HAP-1 (cell line): ENCODE results near the gene CDC42SE2.
"Not testable (repeated sequence)": the region's sequence is repeated elsewhere in the genome, so short reads cannot be mapped to it uniquely, and the experiment has no call there.

ENCODE experiments used
- DNase-seq, 2 experiments: peaks; one replicate each; pipeline ENCODE4 v3.0.0-alpha.2; 2016 to 2020; ENCODE audit warnings: low spot score in 2 of 2
- H3K27me3 ChIP-seq: fragments of 250-450 bp; sonication (Bioruptor Pico); 2 replicates; pipeline ENCODE4 v1.5.1; 2020; ENCODE audit warnings: low read depth, mild to moderate bottlenecking, moderate library complexity
- H3K36me3 ChIP-seq: fragments of 250-450 bp; sonication (Bioruptor Pico); replicated peaks from 2 replicates; pipeline ENCODE4 v1.5.1; 2020; ENCODE audit warnings: mild to moderate bottlenecking
- H3K4me1 ChIP-seq: fragments of 250-450 bp; sonication (Bioruptor Pico); 2 replicates; pipeline ENCODE4 v1.5.1; 2020; ENCODE audit warnings: mild to moderate bottlenecking
- H3K4me3 ChIP-seq: fragments of 250-450 bp; sonication (Bioruptor Pico); 2 replicates; pipeline ENCODE4 v1.5.1; 2020; ENCODE audit warnings: mild to moderate bottlenecking, moderate library complexity
- H3K9me3 ChIP-seq: fragments of 250-450 bp; sonication (Bioruptor Pico); 2 replicates; pipeline ENCODE4 v1.5.1; 2020; ENCODE audit warnings: mild to moderate bottlenecking, moderate library complexity
- in situ Hi-C: fragments of 300-500 bp; cut with MboI; formaldehyde crosslinking; loops from 3 replicates; pipeline ENCODE4 v1.14.3; 2020; ENCODE audit warnings: low sequenced_read_pairs, inconsistent platforms, mixed read lengths

Gene CDC42SE2

DNA sequence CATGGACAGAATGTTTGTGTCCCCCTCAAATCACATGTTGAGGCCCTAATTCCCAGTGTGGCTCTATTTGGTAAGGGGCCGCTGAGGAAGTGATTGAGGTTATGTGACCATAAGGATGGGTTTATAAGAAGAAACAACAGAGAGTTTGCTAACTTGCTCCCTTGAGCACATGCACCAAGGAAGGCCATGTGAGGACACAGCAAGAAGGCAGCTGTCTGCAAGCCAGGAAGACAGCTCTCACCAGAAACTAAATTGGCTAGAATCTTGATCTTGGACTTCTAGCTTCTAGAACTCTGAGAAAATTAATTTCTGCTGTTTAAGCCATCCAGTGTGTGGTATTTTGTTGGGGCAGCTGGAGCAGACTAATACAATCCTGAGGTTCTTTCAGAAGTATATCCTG lies 35.2 kb upstream of the CDC42SE2 start:
- H3K4me3 ChIP-seq: no peak overlapping the region
- H3K27me3 ChIP-seq: no peaks in the 10 kb centered on the region
- no peaks in the 10 kb centered on the region for H3K9me3 ChIP-seq
- no peak for DNase-seq
- in situ Hi-C loops: no loop called here
- H3K4me1 ChIP-seq: peaks cover 3% of the 10 kb centered on the region; the same call in 1 of the 2 replicates
- H3K36me3 ChIP-seq: no peaks in the 10 kb centered on the region

DNA sequence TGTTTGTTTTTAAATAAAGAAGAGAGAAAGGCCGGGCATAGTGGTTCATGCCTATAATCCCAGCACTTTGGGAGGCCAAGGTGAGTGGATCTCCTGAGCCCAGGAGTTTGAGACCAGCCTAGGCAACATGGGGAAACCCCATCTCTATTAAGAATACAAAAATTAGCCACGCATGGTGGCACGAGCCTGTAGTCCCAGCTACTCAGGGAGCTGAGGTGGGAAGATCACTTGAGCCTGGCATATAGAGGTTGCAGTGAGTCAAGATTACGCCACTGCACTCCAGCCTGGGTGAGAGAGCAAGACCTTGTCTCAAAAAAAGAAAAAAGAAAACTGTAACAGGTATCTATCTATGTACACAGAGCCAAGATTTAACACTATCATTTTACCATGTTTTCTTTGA lies 34.2 kb upstream of the CDC42SE2 start:
- Histone ChIP-seq H3K4me1 (peaks cover 3% of the 10 kb centered on the region; the same call in 1 of the 2 replicates), H3K4me3 (no peak overlapping the region), H3K36me3 (no peaks in the 10 kb centered on the region), H3K9me3 (no peaks in the 10 kb centered on the region), H3K27me3 (no peaks in the 10 kb centered on the region)
- no peak for DNase-seq
- in situ Hi-C loops: no loop called here

DNA sequence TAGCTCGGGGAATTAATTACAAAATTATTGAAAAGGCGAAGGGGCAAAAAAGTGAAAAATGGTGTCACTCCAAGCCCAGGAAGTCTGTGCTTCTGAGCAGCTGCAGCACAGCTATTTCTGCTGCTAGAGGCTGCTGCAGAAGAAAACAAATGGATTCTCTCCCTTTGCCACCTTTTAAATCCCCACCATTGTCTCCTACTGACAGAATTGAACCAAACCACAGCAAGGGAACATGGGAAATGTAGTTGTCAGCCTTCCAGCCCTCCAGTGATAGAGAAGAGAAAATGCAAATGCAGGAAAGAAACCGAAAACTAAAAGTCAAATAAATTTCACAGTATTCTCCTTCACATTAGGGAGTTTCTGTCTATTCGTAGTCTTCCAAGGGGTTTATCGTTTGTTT lies 33.4 kb upstream of the CDC42SE2 start:
- no peaks in the 10 kb centered on the region for H3K27me3 ChIP-seq
- no peak overlapping the region for H3K4me3 ChIP-seq
- no peaks in the 10 kb centered on the region for H3K9me3 ChIP-seq
- no peaks in the 10 kb centered on the region for H3K36me3 ChIP-seq
- in situ Hi-C loops: no loop called here
- DNase-seq: peak; percentile 43 to 72
- peaks cover 3% of the 10 kb centered on the region; the same call in 1 of the 2 replicates for H3K4me1 ChIP-seq

DNA sequence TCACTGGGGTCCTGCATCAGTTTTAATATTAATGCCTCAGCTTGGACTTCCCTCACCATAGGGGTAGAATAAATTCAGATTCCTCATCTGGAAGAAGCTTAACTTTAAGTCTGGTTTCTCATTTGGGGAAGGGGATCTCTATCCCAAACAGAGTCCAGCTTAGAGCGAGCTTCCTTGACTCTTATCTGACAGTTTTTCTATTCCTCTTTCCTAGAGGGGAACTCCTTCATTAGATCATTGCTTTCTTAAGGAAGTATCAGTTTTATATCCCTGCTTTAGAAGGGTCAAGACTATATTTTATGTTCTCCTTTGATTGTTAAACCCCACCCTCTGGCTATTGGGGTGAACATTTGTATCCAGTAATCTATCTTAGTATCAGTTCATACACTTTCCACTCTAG lies 24.2 kb upstream of the CDC42SE2 start:
- Histone ChIP-seq H3K27me3 (no peaks in the 10 kb centered on the region), H3K4me3 (no peak overlapping the region), H3K9me3 (no peaks in the 10 kb centered on the region), H3K36me3 (no peaks in the 10 kb centered on the region), H3K4me1 (no peaks in the 10 kb centered on the region)
- in situ Hi-C loops: no loop called here
- no peak for DNase-seq

DNA sequence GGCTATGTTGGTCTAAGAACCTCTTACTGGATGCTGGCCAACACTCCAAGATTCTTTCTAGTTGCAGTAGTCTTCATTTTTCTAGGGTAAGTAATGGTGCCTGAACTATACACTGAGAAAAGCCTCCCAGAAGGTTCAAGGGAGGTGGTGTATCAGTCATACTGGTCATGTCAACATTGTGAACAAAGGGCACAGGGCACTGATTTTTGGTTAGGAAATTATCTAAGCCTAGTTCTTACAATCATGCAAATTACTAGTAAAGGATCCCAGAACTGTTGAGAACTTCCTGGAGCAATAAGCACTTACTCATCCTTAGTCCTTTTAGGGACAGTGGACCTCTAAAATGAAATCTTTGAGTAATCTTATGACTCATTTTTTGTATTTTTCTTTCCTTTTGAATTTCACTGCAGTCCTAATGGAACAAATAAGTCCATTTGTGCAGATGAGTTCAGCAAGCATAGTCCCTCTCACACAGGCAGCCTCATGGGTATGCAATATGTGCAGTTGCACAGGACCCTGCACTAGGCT lies 21.1 kb upstream of the CDC42SE2 start:
- Histone ChIP-seq H3K36me3 (no peaks in the 10 kb centered on the region), H3K27me3 (no peaks in the 10 kb centered on the region), H3K4me1 (no peaks in the 10 kb centered on the region), H3K4me3 (no peak overlapping the region), H3K9me3 (no peaks in the 10 kb centered on the region)
- in situ Hi-C loops: no loop called here
- no peak for DNase-seq

DNA sequence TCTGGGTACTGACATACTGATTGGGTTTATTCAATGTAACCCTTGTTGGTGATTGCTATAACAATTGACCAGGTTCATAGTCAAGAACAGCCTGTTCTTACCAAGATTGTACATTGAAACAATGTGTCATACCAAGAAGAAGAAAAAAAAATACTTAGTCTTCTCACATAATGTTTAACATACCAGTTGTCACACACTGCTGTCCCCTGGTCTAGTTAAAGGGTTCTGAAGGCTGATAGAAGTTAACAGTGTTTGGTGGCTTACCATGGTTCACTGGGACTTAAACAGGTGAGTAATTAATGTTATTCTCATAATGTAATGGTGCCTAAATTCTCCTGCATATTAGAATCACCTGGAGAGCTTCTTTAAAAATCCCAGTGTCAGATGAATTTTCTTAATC lies 18.5 kb upstream of the CDC42SE2 start:
- Histone ChIP-seq H3K27me3 (no peaks in the 10 kb centered on the region), H3K36me3 (no peaks in the 10 kb centered on the region), H3K9me3 (no peaks in the 10 kb centered on the region), H3K4me1 (no peaks in the 10 kb centered on the region), H3K4me3 (no peak overlapping the region)
- in situ Hi-C loops: no loop called here
- DNase-seq: no peak

- no peak for DNase-seq
- Histone ChIP-seq H3K9me3 (no peaks in the 10 kb centered on the region), H3K36me3 (no peaks in the 10 kb centered on the region), H3K4me3 (no peak overlapping the region), H3K27me3 (no peaks in the 10 kb centered on the region), H3K4me1 (no peaks in the 10 kb centered on the region)
- in situ Hi-C loops: no loop called here
Measured at GRCh38 chr5:131245948-131246347, 17.9 kb upstream of the CDC42SE2 start.

DNA sequence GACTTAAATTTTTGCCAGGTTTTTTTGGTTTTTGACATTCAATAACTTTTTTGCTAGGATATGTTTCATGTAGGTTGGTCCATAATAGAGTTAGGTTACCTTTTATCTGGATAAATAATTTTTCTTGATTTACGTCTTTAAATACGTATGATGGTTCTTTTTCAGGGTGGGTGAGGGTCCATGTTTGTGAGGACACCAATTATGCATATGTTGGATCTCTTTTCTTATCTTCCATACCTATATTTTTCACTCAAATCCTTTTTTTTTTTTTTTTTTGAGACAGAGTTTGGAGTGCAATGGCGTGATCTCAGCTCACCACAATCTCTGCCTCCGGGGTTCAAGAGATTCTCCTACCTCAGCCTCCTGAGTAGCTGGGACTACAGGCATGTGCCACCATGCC lies 17.3 kb upstream of the CDC42SE2 start:
- Histone ChIP-seq H3K27me3 (no peaks in the 10 kb centered on the region), H3K4me1 (no peaks in the 10 kb centered on the region), H3K9me3 (no peaks in the 10 kb centered on the region), H3K4me3 (no peak overlapping the region), H3K36me3 (no peaks in the 10 kb centered on the region)
- DNase-seq: no peak
- in situ Hi-C loops: no loop called here

DNA sequence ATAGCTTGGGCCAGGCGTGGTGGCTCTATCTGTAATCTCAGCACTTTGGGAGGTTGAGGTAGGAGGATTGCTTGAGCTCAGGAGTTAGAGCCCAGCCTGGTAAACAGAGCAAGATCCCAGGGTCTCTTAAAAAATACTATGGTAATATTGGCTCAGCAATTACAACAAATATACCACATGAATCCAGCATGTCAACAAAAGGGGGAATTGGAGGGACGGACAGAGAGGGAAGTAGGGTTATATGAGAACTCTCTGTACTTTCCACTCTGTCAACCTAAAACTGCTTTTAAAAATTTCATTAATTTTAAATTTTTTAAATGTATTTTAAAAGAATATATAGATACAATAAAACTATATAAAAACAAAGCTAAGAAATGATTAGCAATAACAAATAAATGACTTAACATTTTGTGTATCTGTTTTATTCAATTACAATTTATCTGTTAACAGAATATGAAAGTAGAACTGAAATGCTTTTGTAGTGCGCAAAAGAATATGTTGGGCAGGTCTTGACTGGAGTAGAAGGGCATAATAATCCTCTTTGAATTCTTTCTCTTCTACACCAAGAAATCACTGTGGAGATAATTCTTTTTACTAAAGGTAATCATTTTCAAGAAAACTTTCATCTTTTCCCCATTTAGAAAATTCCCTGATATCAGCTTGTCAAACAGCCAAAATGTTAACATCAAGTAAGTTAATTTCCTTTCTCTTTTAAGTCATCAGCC lies 12.9 kb upstream of the CDC42SE2 start:
- Histone ChIP-seq H3K4me1 (no peaks in the 10 kb centered on the region), H3K4me3 (no peak overlapping the region), H3K9me3 (no peaks in the 10 kb centered on the region), H3K36me3 (no peaks in the 10 kb centered on the region), H3K27me3 (no peaks in the 10 kb centered on the region)
- in situ Hi-C loops: no loop called here
- DNase-seq: no peak

GRCh38 chr5:131252824-131253171 lies 11.1 kb upstream of the CDC42SE2 start:
- no peak for DNase-seq

GRCh38 chr5:131254025-131254424 lies 9.8 kb upstream of the CDC42SE2 start:
- H3K27me3 ChIP-seq, in situ Hi-C loops, DNase-seq, H3K4me3 ChIP-seq, H3K9me3 ChIP-seq, H3K36me3 ChIP-seq: not testable (repeated sequence)
- H3K4me1 ChIP-seq: peaks cover 12% of the 10 kb centered on the region; the same call in 1 of the 2 replicates

More at GRCh38 chr5:131252824-131253171, 11.1 kb upstream of the CDC42SE2 start:
- in situ Hi-C loops: no loop called here
- H3K36me3 ChIP-seq: no peaks in the 10 kb centered on the region
- H3K27me3 ChIP-seq: no peaks in the 10 kb centered on the region
- H3K4me1 ChIP-seq: peaks cover 7% of the 10 kb centered on the region; the same call in 1 of the 2 replicates
- no peak overlapping the region for H3K4me3 ChIP-seq
- no peaks in the 10 kb centered on the region for H3K9me3 ChIP-seq

DNA sequence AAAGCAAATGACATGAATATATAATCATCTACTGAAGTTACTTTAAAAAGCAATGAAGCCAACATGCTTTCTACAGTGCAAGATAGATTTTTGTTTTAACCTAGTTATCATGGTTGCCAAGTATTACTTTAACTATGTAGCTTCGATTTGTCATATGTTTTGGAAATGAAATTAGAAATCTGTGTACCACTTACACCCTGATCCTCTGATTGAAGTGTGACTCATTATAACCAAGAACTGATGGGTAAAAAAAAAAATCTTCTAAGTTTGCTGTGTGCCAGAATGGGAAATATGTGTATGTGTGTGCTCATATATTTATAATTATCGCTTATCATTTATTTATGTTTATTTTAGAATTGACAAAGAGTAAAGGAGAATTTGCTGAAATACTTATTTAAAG lies 9.1 kb upstream of the CDC42SE2 start:
- no peak overlapping the region for H3K4me3 ChIP-seq
- in situ Hi-C loops: no loop called here
- H3K27me3 ChIP-seq: no peaks in the 10 kb centered on the region
- H3K4me1 ChIP-seq: peaks cover 12% of the 10 kb centered on the region; the same call in 1 of the 2 replicates
- H3K9me3 ChIP-seq: no peaks in the 10 kb centered on the region
- no peaks in the 10 kb centered on the region for H3K36me3 ChIP-seq
- DNase-seq: no peak

DNA sequence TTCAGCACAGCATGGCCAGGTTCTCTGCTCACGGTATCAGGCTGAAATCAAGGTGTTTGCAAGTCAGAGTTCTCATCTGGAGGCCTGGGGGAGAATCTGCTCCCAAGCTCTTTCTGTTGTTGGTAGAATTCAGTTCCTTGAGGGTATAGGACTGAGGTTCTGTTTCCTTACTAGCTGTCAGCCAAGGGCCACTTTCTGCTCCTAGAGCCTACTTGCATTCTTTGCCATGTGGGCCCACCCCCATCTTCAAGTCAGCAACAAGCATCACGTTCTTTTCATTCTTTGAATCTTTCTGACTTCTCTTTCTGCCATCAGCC lies 7.4 kb upstream of the CDC42SE2 start:
- H3K4me1 ChIP-seq: peaks cover 12% of the 10 kb centered on the region; the same call in 1 of the 2 replicates
- H3K9me3 ChIP-seq: no peaks in the 10 kb centered on the region
- H3K4me3 ChIP-seq: no peak overlapping the region
- in situ Hi-C loops: no loop called here
- no peaks in the 10 kb centered on the region for H3K27me3 ChIP-seq
- no peak for DNase-seq
- H3K36me3 ChIP-seq: no peaks in the 10 kb centered on the region

DNA sequence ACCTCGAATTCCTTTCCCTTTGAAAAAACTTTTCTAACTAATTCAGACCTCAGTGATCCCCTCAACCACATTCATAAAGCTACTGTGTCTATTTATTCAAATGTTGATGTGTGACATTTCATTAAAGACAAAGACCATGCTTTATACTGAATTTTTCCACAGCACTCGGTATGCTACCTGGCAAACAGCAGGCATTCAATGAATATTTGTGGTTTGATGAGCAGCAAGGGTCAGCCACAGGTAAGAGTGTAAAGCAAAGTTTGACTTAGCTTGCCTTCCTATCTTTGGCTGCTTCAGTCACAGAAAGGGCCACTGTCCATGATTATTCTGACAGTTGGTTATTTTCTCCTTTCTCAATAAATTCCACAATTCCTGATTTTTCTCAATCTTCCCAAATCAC lies 5.1 kb upstream of the CDC42SE2 start:
- Histone ChIP-seq H3K4me1 (peaks cover 16% of the 10 kb centered on the region; the same call in 1 of the 2 replicates), H3K27me3 (no peaks in the 10 kb centered on the region), H3K4me3 (no peak overlapping the region), H3K9me3 (no peaks in the 10 kb centered on the region), H3K36me3 (no peaks in the 10 kb centered on the region)
- in situ Hi-C loops: no loop called here
- DNase-seq: no peak

DNA sequence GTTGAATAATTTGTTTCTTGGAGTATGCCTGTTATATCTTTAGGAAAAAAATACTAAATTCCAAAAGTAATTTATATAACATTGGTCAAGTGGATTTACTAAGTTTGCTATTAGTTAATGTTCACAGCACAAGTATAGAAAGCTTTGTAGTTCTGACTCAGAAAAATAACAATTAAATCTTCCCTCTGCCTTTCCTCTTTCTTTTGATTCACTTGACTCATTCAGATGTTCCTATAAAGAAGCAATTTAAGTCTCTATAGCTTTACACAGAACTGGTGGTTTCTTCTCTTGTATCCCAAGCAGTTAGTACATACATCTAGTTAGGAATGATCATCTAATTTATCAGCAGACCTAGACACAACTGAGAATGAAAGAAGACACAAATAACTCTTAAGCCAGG lies 4.5 kb upstream of the CDC42SE2 start:
- Histone ChIP-seq H3K4me1 (peaks cover 16% of the 10 kb centered on the region; the same call in 1 of the 2 replicates), H3K27me3 (no peaks in the 10 kb centered on the region), H3K36me3 (no peaks in the 10 kb centered on the region), H3K4me3 (no peak overlapping the region), H3K9me3 (no peaks in the 10 kb centered on the region)
- in situ Hi-C loops: no loop called here
- no peak for DNase-seq
